ACC112 (cell line): Measurements from ENCODE around the gene TMEM229B.

Experiments used
- H2AFZ ChIP-seq: fragments of 200-600 bp; sonication (generic); one replicate; pipeline ENCODE4 v1.6.0; 2017; ENCODE audit warnings: antibody characterized with exemption, low read length; ENCODE audit not compliant: unreplicated experiment
- H3K27ac ChIP-seq: fragments of 200-600 bp; sonication (generic); 2 replicates; pipeline ENCODE4 v1.5.1; 2014; ENCODE audit warnings: low read depth, mild to moderate bottlenecking, antibody characterized with exemption, low read length, moderate library complexity
- H3K27me3 ChIP-seq: fragments of 200-600 bp; sonication (generic); 2 replicates; pipeline ENCODE4 v1.6.1; 2014; ENCODE audit warnings: mild to moderate bottlenecking, antibody characterized with exemption, low read length, moderate library complexity, mixed read lengths; ENCODE audit not compliant: insufficient read depth
- H3K36me3 ChIP-seq: fragments of 200-600 bp; sonication (generic); 2 replicates; pipeline ENCODE4 v1.6.1; 2016; ENCODE audit warnings: mild to moderate bottlenecking, antibody characterized with exemption, low read length, moderate library complexity, mixed read lengths; ENCODE audit not compliant: insufficient read depth
- H3K4me1 ChIP-seq: fragments of 200-600 bp; sonication (generic); one replicate; pipeline ENCODE4 v1.6.1; 2016; ENCODE audit warnings: low read length, mixed read lengths; ENCODE audit not compliant: insufficient read depth, unreplicated experiment, control insufficient read depth
- H3K4me3 ChIP-seq: fragments of 200-600 bp; sonication (generic); 2 replicates; pipeline ENCODE4 v1.5.1; 2014; ENCODE audit warnings: mild to moderate bottlenecking, low read depth, low read length
- H3K79me2 ChIP-seq: fragments of 200-600 bp; sonication (generic); one replicate; pipeline ENCODE4 v1.6.0; 2016; ENCODE audit warnings: low read length; ENCODE audit not compliant: control insufficient read depth, unreplicated experiment, insufficient read depth

The TMEM229B gene

GRCh38 chr14:67490196-67490595, 1.7 kb upstream of the TMEM229B start:
- H3K27me3 ChIP-seq: 0 out of 2 replicates have a peak, but pooled peaks cover 9% of the 10 kb centered on the region
- H3K27ac ChIP-seq: no peak overlapping the region
- no peaks in the 10 kb centered on the region for H3K79me2 ChIP-seq
- H3K4me3 ChIP-seq: no peak overlapping the region
- H3K4me1 ChIP-seq: peaks cover 9% of the 10 kb centered on the region
- no peaks in the 10 kb centered on the region; the same call in 1 of the 2 replicates for H3K36me3 ChIP-seq
- H2AFZ ChIP-seq: no peak overlapping the region

DNA sequence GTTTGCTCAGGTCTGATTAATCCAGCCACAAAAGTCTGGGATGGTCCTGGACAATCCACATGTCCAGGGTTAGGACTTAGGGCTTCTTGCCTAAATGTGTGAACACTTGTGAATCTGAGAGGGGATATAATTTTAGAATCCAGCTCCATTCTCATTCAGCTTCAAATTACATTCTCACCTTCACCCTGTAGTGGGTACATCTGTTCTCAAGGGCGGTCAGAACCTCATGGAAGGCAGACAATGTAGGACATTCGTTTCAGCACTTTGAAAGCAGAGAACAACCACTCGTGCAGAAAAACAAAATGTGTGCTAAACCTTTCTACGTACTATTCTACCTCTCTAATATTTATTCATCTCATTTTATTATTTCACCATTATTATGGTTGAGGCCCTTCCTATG, 1.2 kb downstream of the TMEM229B start:
- no peak overlapping the region for H2AFZ ChIP-seq
- H3K27ac ChIP-seq: no peak overlapping the region
- no peaks in the 10 kb centered on the region for H3K36me3 ChIP-seq
- H3K27me3 ChIP-seq: 0 out of 2 replicates have a peak, but pooled peaks cover 9% of the 10 kb centered on the region
- H3K79me2 ChIP-seq: no peaks in the 10 kb centered on the region
- H3K4me1 ChIP-seq: peaks cover 9% of the 10 kb centered on the region
- H3K4me3 ChIP-seq: no peak overlapping the region

GRCh38 chr14:67486890-67487289, 1.6 kb downstream of the TMEM229B start:
- Histone ChIP-seq H3K79me2 (no peaks in the 10 kb centered on the region), H3K27me3 (0 out of 2 replicates have a peak, but pooled peaks cover 7% of the 10 kb centered on the region), H3K4me3 (no peak overlapping the region), H2AFZ (no peak overlapping the region), H3K4me1 (peaks cover 9% of the 10 kb centered on the region), H3K36me3 (no peaks in the 10 kb centered on the region), H3K27ac (no peak overlapping the region)

- no peak overlapping the region for H2AFZ ChIP-seq
- no peak overlapping the region for H3K4me3 ChIP-seq
- H3K79me2 ChIP-seq: no peaks in the 10 kb centered on the region
- H3K27ac ChIP-seq: no peak overlapping the region
- peaks cover 9% of the 10 kb centered on the region for H3K4me1 ChIP-seq
- no peaks in the 10 kb centered on the region for H3K36me3 ChIP-seq
- no peaks in the 10 kb centered on the region for H3K27me3 ChIP-seq
Observed at GRCh38 chr14:67485501-67486095, 2.9 kb downstream of the TMEM229B start.

- Histone ChIP-seq H3K36me3 (no peaks in the 10 kb centered on the region), H3K4me1 (peaks cover 5% of the 10 kb centered on the region), H2AFZ (no peak overlapping the region), H3K27ac (no peak overlapping the region), H3K27me3 (no peaks in the 10 kb centered on the region), H3K79me2 (no peaks in the 10 kb centered on the region), H3K4me3 (no peak overlapping the region)
Observed at GRCh38 chr14:67483579-67484285, 4.8 kb downstream of the TMEM229B start.

DNA sequence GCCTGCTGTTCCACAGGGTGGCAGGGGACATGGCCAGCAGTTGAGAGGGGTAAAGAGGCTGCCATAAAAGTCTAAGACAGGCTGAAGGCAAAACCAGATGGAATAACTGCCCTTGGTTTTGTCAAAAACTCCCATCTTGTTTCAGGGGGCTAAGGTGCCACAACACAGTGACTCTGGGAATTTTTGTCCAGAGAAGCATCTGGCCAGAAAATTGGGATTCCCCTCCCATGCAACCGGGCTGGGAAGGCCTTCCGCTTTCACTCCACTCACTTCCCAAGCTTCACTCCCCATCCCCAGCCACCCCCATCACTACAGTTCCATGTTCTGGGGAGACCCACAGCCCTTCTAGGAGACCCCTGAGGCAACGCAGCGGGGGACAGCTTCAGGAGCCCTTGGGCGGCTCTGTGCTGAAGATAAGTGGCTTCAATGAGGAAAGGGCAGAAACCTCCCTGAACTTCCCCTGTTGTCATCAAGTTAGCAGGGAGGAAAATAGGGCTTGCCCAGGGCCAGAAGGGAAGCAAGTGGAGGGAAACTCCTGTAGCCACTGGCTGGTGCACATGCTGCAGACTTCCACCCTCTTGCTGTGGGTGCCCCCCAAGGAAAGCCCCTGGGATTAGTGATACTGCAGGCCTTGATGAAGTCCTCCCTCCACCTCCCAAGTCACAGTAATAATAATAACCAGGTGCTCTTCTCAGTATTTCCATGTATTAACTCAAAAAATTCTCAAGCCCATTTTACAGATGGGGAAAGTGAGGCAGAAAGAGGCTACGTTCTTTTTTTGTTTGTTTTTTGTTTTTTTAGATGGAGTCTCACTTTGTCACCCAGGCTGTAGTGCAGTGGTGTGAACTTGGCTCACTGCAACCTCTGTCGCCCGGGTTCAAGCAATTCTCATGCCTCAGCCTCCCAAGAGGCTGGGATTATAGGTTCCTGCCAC, 6.0 kb downstream of the TMEM229B start:
- H2AFZ ChIP-seq: no peak overlapping the region
- no peaks in the 10 kb centered on the region for H3K27me3 ChIP-seq
- H3K4me3 ChIP-seq: no peak overlapping the region
- H3K79me2 ChIP-seq: no peaks in the 10 kb centered on the region
- H3K4me1 ChIP-seq: no peaks in the 10 kb centered on the region
- no peak overlapping the region for H3K27ac ChIP-seq
- H3K36me3 ChIP-seq: no peaks in the 10 kb centered on the region

DNA sequence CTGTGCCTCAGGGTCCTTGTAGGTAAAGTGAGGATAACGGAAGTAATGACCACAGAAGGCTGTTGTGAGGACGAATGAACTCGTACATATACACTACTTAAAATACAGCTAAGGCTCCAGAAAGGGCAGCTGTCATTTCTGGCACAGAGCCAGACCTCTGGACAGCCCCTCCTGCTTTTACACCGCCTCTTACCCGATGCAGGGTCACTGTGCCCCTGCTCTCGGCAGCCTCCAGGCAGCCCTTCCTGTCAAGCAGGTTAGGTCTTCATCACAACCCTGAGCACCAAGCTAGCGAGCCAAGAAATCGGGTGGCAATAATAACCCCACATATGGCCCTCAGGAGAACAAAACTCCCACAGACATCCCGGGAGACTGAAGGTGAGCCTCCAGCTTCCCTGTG, 8.5 kb downstream of the TMEM229B start:
- H3K36me3 ChIP-seq: no peaks in the 10 kb centered on the region
- no peak overlapping the region for H3K4me3 ChIP-seq
- H2AFZ ChIP-seq: no peak overlapping the region
- H3K4me1 ChIP-seq: no peaks in the 10 kb centered on the region
- no peaks in the 10 kb centered on the region for H3K27me3 ChIP-seq
- H3K27ac ChIP-seq: no peak overlapping the region
- H3K79me2 ChIP-seq: no peaks in the 10 kb centered on the region

GRCh38 chr14:67478800-67479084, 9.8 kb downstream of the TMEM229B start:
- no peak overlapping the region for H3K4me3 ChIP-seq
- no peak overlapping the region for H3K27ac ChIP-seq
- H3K27me3 ChIP-seq: no peaks in the 10 kb centered on the region
- no peak overlapping the region for H2AFZ ChIP-seq
- H3K36me3 ChIP-seq: no peaks in the 10 kb centered on the region
- H3K4me1 ChIP-seq: no peaks in the 10 kb centered on the region
- H3K79me2 ChIP-seq: no peaks in the 10 kb centered on the region

- H3K27me3 ChIP-seq: no peaks in the 10 kb centered on the region
- no peaks in the 10 kb centered on the region for H3K36me3 ChIP-seq
- no peaks in the 10 kb centered on the region for H3K4me1 ChIP-seq
- no peaks in the 10 kb centered on the region for H3K79me2 ChIP-seq
- H3K27ac ChIP-seq: no peak overlapping the region
- H2AFZ ChIP-seq: no peak overlapping the region
- no peak overlapping the region for H3K4me3 ChIP-seq
Observed at GRCh38 chr14:67477926-67478799, 10.4 kb downstream of the TMEM229B start.

DNA sequence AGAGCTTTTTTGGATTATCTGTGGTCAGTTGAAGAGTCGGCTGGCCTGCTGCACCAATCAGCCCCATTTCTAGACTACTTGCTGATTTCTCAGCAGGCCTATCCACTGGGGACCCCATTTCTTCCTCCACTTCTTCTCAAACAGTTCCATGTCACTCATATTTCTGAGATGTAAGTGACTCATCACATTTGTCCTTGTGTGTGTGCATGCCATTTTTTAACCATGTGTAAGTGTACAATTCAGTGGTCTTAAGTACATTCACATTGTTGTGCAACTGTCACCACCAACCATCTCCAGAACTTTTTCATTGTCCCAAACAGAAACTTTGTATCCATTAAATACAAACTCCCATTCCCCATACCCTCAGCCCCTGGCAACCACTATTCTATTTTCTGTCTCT, 14.2 kb downstream of the TMEM229B start:
- Histone ChIP-seq H3K4me3 (no peak overlapping the region), H3K79me2 (no peaks in the 10 kb centered on the region), H3K4me1 (no peaks in the 10 kb centered on the region), H3K36me3 (no peaks in the 10 kb centered on the region), H3K27ac (no peak overlapping the region), H2AFZ (no peak overlapping the region), H3K27me3 (no peaks in the 10 kb centered on the region)
